AG04449 (cell line): ENCODE results near the gene CADPS.

Experiments used
- CTCF ChIA-PET: fragments of 350-600 bp; formaldehyde crosslinking; extraction: SDS; loops from one replicate; lab custom pipeline; 2021; ENCODE audit warnings: antibody characterized with exemption; lab: Yijun Ruan, JAX
- POLR2A ChIA-PET: fragments of 400-600, 350-600 bp; formaldehyde crosslinking; extraction: SDS; loops from one replicate; lab custom pipeline; 2020; ENCODE audit warnings: antibody characterized with exemption, inconsistent platforms; lab: Yijun Ruan, JAX
- DNase-seq: peaks from one replicate; pipeline ENCODE4 v3.0.0-alpha.2; 2010; ENCODE audit warnings: low read depth, low spot score
- H3K4me3 ChIP-seq: 2 replicates; pipeline ENCODE4 v1.5.1; 2011; ENCODE audit warnings: low read depth, mild to moderate bottlenecking, control low read depth, low read length
- CTCF ChIP-seq: IDR thresholded peaks from one replicate; pipeline ENCODE4 v1.5.1; 2011; ENCODE audit warnings: mild to moderate bottlenecking, moderate library complexity, low read length, control low read depth, inconsistent platforms; ENCODE audit not compliant: insufficient read depth; ENCODE audit errors: missing control alignments

The CADPS gene

GRCh38 chr3:62370858-62371719 lies 504.1 kb downstream of the CADPS start:
- TF ChIP-seq CTCF: no peak
- POLR2A ChIA-PET: no interaction called here
- no peak for DNase-seq
- no peak overlapping the region for H3K4me3 ChIP-seq
- CTCF ChIA-PET: no interaction called here

GRCh38 chr3:62370112-62370857 lies 504.9 kb downstream of the CADPS start:
- H3K4me3 ChIP-seq: no peak overlapping the region
- no peak for DNase-seq
- ChIA-PET CTCF (no interaction called here), POLR2A (no interaction called here)
- TF ChIP-seq CTCF: no peak

GRCh38 chr3:62369476-62369743 lies 505.8 kb downstream of the CADPS start:
- CTCF ChIA-PET: interaction anchor here (1.4 kb wide), 1 partner anchor 38 kb away, joined by 6 read pairs; no protein-coding TSS in a partner anchor
- no peak overlapping the region for H3K4me3 ChIP-seq
- DNase-seq: no peak
- TF ChIP-seq CTCF: no peak
- POLR2A ChIA-PET: no interaction called here

GRCh38 chr3:62368705-62369475 lies 506.3 kb downstream of the CADPS start:
- peak; percentile 0 for TF ChIP-seq CTCF
- ChIA-PET POLR2A (no interaction called here), CTCF (interaction anchor here (1.4 kb wide), 1 partner anchor 38 kb away, joined by 6 read pairs; no protein-coding TSS in a partner anchor)
- DNase-seq: no peak
- no peak overlapping the region for H3K4me3 ChIP-seq

GRCh38 chr3:62368290-62368704 lies 506.9 kb downstream of the CADPS start:
- TF ChIP-seq CTCF: no peak
- ChIA-PET POLR2A (no interaction called here), CTCF (interaction anchor here (1.4 kb wide), 1 partner anchor 37 kb away, joined by 6 read pairs; no protein-coding TSS in a partner anchor)
- DNase-seq: no peak
- H3K4me3 ChIP-seq: no peak overlapping the region
